HepG2 (cell line): Measurements from ENCODE around the gene TMEM125.

Source experiments
- CREM ChIP-seq, 2 experiments: sonication (generic) in 1 of 2; formaldehyde crosslinking in 1 of 2; IDR thresholded peaks; 2 replicates each; pipeline versions ENCODE4 v1.4.0 to v1.6.1; 2016 to 2020; ENCODE audit warnings: antibody characterized with exemption in 1 of 2, mild to moderate bottlenecking in 1 of 2, missing genetic modification reagents in 1 of 2
- FOSL1 ChIP-seq: sonication (generic); formaldehyde crosslinking; IDR thresholded peaks from 2 replicates; pipeline ENCODE4 v1.9.0; 2021; ENCODE audit warnings: missing genetic modification reagents, borderline replicate concordance
- GATAD2A ChIP-seq: IDR thresholded peaks from 2 replicates; pipeline ENCODE4 v1.6.1; 2016
- NFIC ChIP-seq: IDR thresholded peaks from 2 replicates; pipeline ENCODE4 v1.6.1; 2012; ENCODE audit warnings: mild to moderate bottlenecking, low read length, inconsistent platforms
- POLR2A ChIP-seq, 2 experiments: IDR thresholded peaks; 2 replicates each; pipeline ENCODE4 v1.6.1; 2011; ENCODE audit warnings: low read depth in 2 of 2, low read length in 2 of 2, mild to moderate bottlenecking in 1 of 2, moderate library complexity in 1 of 2; ENCODE audit not compliant: insufficient read depth in 1 of 2
- RFX5 ChIP-seq: IDR thresholded peaks from 2 replicates; pipeline ENCODE4 v1.6.1; 2011; ENCODE audit warnings: low read depth, low read length, improper control_type of control experiment
- SOX13 ChIP-seq, 3 experiments: fragments of 450-650 bp in 1 of 3; sonication (generic) in 1 of 3; formaldehyde crosslinking in 1 of 3; IDR thresholded peaks in 2 of 3; conservative IDR thresholded peaks in 1 of 3; 2 replicates each; pipeline versions ENCODE4 v1.5.0 to v1.6.1; 2016 to 2020; ENCODE audit warnings: antibody characterized with exemption in 1 of 3, mild to moderate bottlenecking in 1 of 3, missing compliant biosample characterization in 1 of 3, missing genetic modification reagents in 1 of 3, moderate library complexity in 1 of 3
- ZNF567 ChIP-seq: sonication (generic); formaldehyde crosslinking; IDR thresholded peaks from 2 replicates; pipeline ENCODE4 v1.8.1; 2023; ENCODE audit warnings: mild to moderate bottlenecking, missing genetic modification reagents, borderline replicate concordance
- ZNF747 ChIP-seq: sonication (generic); formaldehyde crosslinking; IDR thresholded peaks from 2 replicates; pipeline ENCODE4 v1.8.1; 2023; ENCODE audit warnings: missing genetic modification reagents, mild to moderate bottlenecking, borderline replicate concordance
- ZNF749 ChIP-seq: sonication (generic); formaldehyde crosslinking; IDR thresholded peaks from 2 replicates; pipeline ENCODE4 v1.8.0; 2022; ENCODE audit warnings: mild to moderate bottlenecking, missing genetic modification reagents, moderate library complexity, borderline replicate concordance
- ZNF83 ChIP-seq: sonication (generic); formaldehyde crosslinking; IDR thresholded peaks from 2 replicates; pipeline ENCODE4 v1.4.0; 2020; ENCODE audit warnings: missing genetic modification reagents, mild to moderate bottlenecking, borderline replicate concordance
- TF ChIP-seq, protein P1 (sequence below): sonication (generic); formaldehyde crosslinking; IDR thresholded peaks from 2 replicates; pipeline ENCODE4 v1.5.0; 2020; ENCODE audit warnings: mild to moderate bottlenecking, missing genetic modification reagents, moderate library complexity
- TF ChIP-seq, protein P2 (sequence below): sonication (generic); formaldehyde crosslinking; IDR thresholded peaks from 2 replicates; pipeline ENCODE4 v1.5.1; 2020; ENCODE audit warnings: mild to moderate bottlenecking, missing genetic modification reagents

DNA sequence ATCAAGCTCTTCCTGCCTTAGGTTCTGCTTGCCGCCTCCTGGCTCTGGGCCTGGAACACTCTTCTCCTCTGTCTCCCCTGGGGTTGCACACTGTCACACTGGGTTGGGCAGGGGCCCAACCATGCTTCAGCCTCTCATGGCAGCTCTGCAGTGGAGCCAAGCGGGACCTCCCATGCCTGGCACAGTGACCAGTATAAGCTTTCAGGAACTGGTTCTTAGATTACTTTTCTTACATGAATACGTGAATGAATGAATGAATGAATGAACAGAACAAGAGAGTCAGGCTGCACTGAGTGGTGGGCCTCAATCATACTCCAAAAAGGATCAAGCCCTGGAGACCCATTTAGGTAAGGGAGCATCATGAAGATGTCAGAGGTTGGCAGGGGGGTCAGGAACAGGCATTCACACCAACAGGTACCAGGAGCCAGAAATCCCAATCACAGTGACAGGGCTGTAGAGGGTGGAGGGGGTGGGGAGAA, 30.8 kb upstream of the TMEM125 start:
- TF ChIP-seq POLR2A (IDR thresholded peaks at IDR 0.05; ENCODE audit: insufficient read depth in 1 of 2, low read depth in 2 of 2, low read length in 2 of 2) (no peak), GATAD2A (CRISPR knock-in tag) (no peak), NFIC (no peak), CREM (IDR thresholded peaks at IDR 0.05) (no peak), CREM (CRISPR knock-in tag; IDR thresholded peaks at IDR 0.05) (no peak), ZNF749 (CRISPR knock-in tag) (no peak), ZNF747 (CRISPR knock-in tag) (no peak), ZNF567 (CRISPR knock-in tag) (no peak), ZNF83 (CRISPR knock-in tag) (no peak), FOSL1 (CRISPR knock-in tag) (no peak), RFX5 (no peak), SOX13 (IDR thresholded peaks at IDR 0.05) (no peak), SOX13 (CRISPR knock-in tag; conservative IDR thresholded peaks at IDR 0.05 in 1 of 2, IDR thresholded peaks at IDR 0.05 in 1 of 2) (no peak)
- TF ChIP-seq, protein P1, sequence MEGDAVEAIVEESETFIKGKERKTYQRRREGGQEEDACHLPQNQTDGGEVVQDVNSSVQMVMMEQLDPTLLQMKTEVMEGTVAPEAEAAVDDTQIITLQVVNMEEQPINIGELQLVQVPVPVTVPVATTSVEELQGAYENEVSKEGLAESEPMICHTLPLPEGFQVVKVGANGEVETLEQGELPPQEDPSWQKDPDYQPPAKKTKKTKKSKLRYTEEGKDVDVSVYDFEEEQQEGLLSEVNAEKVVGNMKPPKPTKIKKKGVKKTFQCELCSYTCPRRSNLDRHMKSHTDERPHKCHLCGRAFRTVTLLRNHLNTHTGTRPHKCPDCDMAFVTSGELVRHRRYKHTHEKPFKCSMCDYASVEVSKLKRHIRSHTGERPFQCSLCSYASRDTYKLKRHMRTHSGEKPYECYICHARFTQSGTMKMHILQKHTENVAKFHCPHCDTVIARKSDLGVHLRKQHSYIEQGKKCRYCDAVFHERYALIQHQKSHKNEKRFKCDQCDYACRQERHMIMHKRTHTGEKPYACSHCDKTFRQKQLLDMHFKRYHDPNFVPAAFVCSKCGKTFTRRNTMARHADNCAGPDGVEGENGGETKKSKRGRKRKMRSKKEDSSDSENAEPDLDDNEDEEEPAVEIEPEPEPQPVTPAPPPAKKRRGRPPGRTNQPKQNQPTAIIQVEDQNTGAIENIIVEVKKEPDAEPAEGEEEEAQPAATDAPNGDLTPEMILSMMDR (CRISPR knock-in tag), result no peak
- TF ChIP-seq, protein P2, sequence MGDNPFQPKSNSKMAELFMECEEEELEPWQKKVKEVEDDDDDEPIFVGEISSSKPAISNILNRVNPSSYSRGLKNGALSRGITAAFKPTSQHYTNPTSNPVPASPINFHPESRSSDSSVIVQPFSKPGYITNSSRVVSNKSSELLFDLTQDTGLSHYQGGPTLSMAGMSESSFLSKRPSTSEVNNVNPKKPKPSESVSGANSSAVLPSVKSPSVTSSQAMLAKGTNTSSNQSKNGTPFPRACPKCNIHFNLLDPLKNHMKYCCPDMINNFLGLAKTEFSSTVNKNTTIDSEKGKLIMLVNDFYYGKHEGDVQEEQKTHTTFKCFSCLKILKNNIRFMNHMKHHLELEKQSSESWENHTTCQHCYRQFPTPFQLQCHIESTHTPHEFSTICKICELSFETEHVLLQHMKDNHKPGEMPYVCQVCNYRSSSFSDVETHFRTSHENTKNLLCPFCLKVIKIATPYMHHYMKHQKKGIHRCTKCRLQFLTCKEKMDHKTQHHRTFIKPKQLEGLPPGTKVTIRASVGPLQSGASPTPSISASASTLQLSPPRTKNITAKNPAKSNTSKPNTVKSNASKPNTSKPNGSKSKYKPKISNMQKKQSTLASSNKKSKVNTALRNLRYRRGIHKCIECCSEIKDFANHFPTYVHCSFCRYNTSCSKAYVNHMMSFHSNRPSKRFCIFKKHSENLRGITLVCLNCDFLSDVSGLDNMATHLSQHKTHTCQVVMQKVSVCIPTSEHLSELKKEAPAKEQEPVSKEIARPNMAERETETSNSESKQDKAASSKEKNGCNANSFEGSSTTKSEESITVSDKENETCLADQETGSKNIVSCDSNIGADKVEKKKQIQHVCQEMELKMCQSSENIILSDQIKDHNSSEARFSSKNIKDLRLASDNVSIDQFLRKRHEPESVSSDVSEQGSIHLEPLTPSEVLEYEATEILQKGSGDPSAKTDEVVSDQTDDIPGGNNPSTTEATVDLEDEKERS (CRISPR knock-in tag), result no peak
